Upper lobe of right lung (tissue), 1 donor: Measurements from ENCODE around the gene UNC13B. TPM values are rescaled to one million over a fixed set of nuclear protein-coding genes. Genes with fewer than 3 reads are reported as not detected.

Source experiments
- ATAC-seq: fragments of 200-7000 bp; cut with Tn5 transposase; one replicate; pipeline ENCODE4 v1.9.1; 2020; ENCODE audit warnings: mild to moderate bottlenecking, moderate library complexity
- DNase-seq: peaks from one replicate; pipeline ENCODE4 v3.0.0-alpha.2; 2020
- H3K27ac ChIP-seq: fragments of 200-600 bp; one replicate; pipeline ENCODE4 v1.8.0; 2022
- H3K27me3 ChIP-seq: fragments of 200-600 bp; one replicate; pipeline ENCODE4 v1.8.0; 2022; ENCODE audit warnings: mild to moderate bottlenecking
- H3K36me3 ChIP-seq: fragments of 200-600 bp; one replicate; pipeline ENCODE4 v1.8.0; 2022
- H3K4me1 ChIP-seq: fragments of 200-600 bp; one replicate; pipeline ENCODE4 v1.8.0; 2022
- H3K4me3 ChIP-seq: fragments of 200-600 bp; one replicate; pipeline ENCODE4 v1.8.0; 2022; ENCODE audit warnings: mild to moderate bottlenecking
- H3K9me3 ChIP-seq: fragments of 200-600 bp; one replicate; pipeline ENCODE4 v1.8.0; 2022
- CTCF ChIP-seq: fragments of 200-600 bp; IDR thresholded peaks from one replicate; pipeline ENCODE4 v1.8.0; 2022; ENCODE audit warnings: antibody characterized with exemption
- intact Hi-C: fragments of 100-400 bp; cut with DNase I; formaldehyde crosslinking; loops from one replicate; pipeline ENCODE4 v1.11.0; 2022
- total RNA-seq: library from RNA; stranded (reverse); fragmentation: NEBNext Ultra II Directional; extraction: Animal tissue kit (Norgen Biotek cat#: 25700); gene quantifications from one replicate; pipeline ENCODE4 v1.2.1, GENCODE V29; 2021
- donor health status: DM: no; HTN: yes; CAD: no; lungs with severe emphysema.

Gene UNC13B
- total RNA-seq, 1 donor from 2014 or later = 92.1 TPM

GRCh38 chr9:35453786-35454185 lies 292.0 kb downstream of the UNC13B start:
- no peak overlapping the region for H3K4me3 ChIP-seq
- H3K9me3 ChIP-seq = no peaks in the 10 kb centered on the region
- H3K27ac ChIP-seq = no peak overlapping the region
- DNase-seq = no peak
- TF ChIP-seq CTCF = no peak
- no peak for ATAC-seq
- H3K4me1 ChIP-seq = no peaks in the 10 kb centered on the region
- intact Hi-C loops = no loop called here
- H3K27me3 ChIP-seq = no peaks in the 10 kb centered on the region
- no peaks in the 10 kb centered on the region for H3K36me3 ChIP-seq

Other genes starting within 250 kb of the UNC13B start
- 0.23 TPM for gene PHF24, start 203.7 kb upstream of the UNC13B start, total RNA-seq
- 8.3 TPM for gene DNAJB5, start 172.3 kb upstream of the UNC13B start, total RNA-seq
- 185 TPM for gene VCP, start 89.4 kb upstream of the UNC13B start, total RNA-seq
- gene FANCG, start 82.1 kb upstream of the UNC13B start, total RNA-seq = 9.4 TPM
- gene PIGO, start 65.4 kb upstream of the UNC13B start, total RNA-seq = 25.2 TPM
- 59.4 TPM for gene STOML2, start 58.9 kb upstream of the UNC13B start, total RNA-seq
- gene ATOSB, start 46.1 kb upstream of the UNC13B start, total RNA-seq = 20.3 TPM